Parathyroid adenoma (tissue), 2 donors: Measurements from ENCODE around the gene COMMD1.
"Not testable (repeated sequence)": the region's sequence is repeated elsewhere in the genome, so short reads cannot be mapped to it uniquely, and the experiment has no call there.

Experiments used
- H2AFZ ChIP-seq: fragments of 300-600 bp; sonication (generic); one replicate; pipeline ENCODE4 v1.7.0; 2017; ENCODE audit warnings: antibody characterized with exemption, mild to moderate bottlenecking
- H3K27ac ChIP-seq: fragments of 300-600 bp; sonication (generic); one replicate; pipeline ENCODE4 v1.7.0; 2017
- H3K27me3 ChIP-seq: fragments of 300-600 bp; sonication (generic); one replicate; pipeline ENCODE4 v1.7.0; 2017; ENCODE audit warnings: low read length; ENCODE audit not compliant: control insufficient read depth, insufficient read depth
- H3K36me3 ChIP-seq: fragments of 300-600 bp; sonication (generic); one replicate; pipeline ENCODE4 v1.7.0; 2017; ENCODE audit warnings: low read length; ENCODE audit not compliant: control insufficient read depth, insufficient read depth
- H3K4me1 ChIP-seq: fragments of 300-600 bp; sonication (generic); one replicate; pipeline ENCODE4 v1.7.0; 2017; ENCODE audit warnings: control low read depth
- H3K4me2 ChIP-seq: fragments of 300-600 bp; sonication (generic); one replicate; pipeline ENCODE4 v1.7.0; 2017; ENCODE audit warnings: low read length
- H3K4me3 ChIP-seq: fragments of 300-600 bp; sonication (generic); one replicate; pipeline ENCODE4 v1.7.0; 2017; ENCODE audit warnings: low read depth, low read length
- H3K79me2 ChIP-seq: fragments of 300-600 bp; sonication (generic); one replicate; pipeline ENCODE4 v1.7.0; 2017; ENCODE audit warnings: control low read depth
- H3K9ac ChIP-seq: fragments of 300-600 bp; sonication (generic); one replicate; pipeline ENCODE4 v1.7.0; 2017; ENCODE audit warnings: mild to moderate bottlenecking
- H3K9me3 ChIP-seq: fragments of 300-600 bp; sonication (generic); one replicate; pipeline ENCODE4 v1.7.0; 2017; ENCODE audit warnings: low read length; ENCODE audit not compliant: control insufficient read depth
- TF ChIP-seq, protein P1 (sequence below): fragments of 300-600 bp; sonication (generic); IDR thresholded peaks from one replicate; pipeline ENCODE4 v1.7.0; 2017; ENCODE audit warnings: antibody characterized with exemption, mild to moderate bottlenecking
- donor health status: primary hyperparathyroidism.

Gene COMMD1

DNA sequence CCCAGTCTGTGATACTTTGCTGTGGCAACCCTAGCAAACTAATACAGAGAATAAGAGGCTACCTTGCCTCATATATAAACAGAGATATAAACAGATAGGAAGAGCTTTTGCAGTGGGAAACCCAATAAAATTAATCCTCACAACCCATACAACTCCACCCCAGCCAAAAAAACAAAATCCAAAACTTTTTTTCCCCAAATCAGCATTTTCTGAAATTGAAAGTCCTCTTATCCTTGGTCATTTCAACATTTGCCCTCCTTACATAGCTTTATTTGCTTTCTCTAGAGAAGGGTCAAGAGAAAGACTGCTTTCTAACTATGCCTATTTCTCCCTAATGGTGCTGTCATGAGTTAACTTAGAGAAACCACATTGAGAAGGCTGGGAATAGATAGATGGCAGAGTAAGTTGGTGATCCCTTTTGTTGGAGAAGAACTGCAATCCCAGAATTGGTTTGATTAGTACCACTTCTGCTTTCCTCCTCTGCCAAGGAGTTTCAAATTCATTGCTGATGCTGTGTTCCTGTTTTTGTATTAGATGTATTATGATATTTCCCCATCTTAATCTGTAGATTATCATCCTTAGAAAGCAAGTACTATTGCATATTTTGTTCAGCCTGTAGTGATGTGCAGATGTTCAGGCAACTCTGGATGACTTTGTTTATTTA, 214.0 kb downstream of the COMMD1 start:
- Histone ChIP-seq H3K27me3 (no peaks in the 10 kb centered on the region), H3K27ac (no peak overlapping the region), H3K4me3 (no peak overlapping the region), H2AFZ (no peak overlapping the region), H3K4me1 (no peaks in the 10 kb centered on the region), H3K9ac (no peak overlapping the region), H3K36me3 (no peaks in the 10 kb centered on the region), H3K9me3 (no peaks in the 10 kb centered on the region), H3K4me2 (no peak overlapping the region), H3K79me2 (no peaks in the 10 kb centered on the region)
- TF ChIP-seq, protein P1, sequence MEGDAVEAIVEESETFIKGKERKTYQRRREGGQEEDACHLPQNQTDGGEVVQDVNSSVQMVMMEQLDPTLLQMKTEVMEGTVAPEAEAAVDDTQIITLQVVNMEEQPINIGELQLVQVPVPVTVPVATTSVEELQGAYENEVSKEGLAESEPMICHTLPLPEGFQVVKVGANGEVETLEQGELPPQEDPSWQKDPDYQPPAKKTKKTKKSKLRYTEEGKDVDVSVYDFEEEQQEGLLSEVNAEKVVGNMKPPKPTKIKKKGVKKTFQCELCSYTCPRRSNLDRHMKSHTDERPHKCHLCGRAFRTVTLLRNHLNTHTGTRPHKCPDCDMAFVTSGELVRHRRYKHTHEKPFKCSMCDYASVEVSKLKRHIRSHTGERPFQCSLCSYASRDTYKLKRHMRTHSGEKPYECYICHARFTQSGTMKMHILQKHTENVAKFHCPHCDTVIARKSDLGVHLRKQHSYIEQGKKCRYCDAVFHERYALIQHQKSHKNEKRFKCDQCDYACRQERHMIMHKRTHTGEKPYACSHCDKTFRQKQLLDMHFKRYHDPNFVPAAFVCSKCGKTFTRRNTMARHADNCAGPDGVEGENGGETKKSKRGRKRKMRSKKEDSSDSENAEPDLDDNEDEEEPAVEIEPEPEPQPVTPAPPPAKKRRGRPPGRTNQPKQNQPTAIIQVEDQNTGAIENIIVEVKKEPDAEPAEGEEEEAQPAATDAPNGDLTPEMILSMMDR, result no peak

DNA sequence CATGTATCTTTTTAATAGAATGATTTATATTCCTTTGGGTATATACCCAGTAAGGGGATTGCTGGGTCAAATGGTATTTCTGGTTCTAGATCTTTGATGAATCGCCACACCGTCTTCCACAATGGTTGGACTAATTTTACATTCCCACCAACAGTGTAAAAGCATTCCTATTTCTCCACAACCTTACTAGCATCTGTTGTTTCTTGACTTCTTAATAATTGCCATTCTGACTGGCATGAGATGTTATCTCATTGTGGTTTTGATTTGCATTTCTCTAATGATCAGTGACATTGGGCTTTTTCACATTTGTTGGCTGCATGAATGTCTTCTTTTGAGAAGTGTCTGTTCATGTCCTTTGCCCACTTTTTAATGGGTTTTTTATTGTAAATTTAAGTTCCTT, 220.8 kb downstream of the COMMD1 start:
- not testable (repeated sequence) for H2AFZ ChIP-seq, H3K4me3 ChIP-seq, H3K36me3 ChIP-seq, H3K9ac ChIP-seq, H3K4me1 ChIP-seq, H3K27ac ChIP-seq, H3K4me2 ChIP-seq, H3K9me3 ChIP-seq, H3K27me3 ChIP-seq, H3K79me2 ChIP-seq

DNA sequence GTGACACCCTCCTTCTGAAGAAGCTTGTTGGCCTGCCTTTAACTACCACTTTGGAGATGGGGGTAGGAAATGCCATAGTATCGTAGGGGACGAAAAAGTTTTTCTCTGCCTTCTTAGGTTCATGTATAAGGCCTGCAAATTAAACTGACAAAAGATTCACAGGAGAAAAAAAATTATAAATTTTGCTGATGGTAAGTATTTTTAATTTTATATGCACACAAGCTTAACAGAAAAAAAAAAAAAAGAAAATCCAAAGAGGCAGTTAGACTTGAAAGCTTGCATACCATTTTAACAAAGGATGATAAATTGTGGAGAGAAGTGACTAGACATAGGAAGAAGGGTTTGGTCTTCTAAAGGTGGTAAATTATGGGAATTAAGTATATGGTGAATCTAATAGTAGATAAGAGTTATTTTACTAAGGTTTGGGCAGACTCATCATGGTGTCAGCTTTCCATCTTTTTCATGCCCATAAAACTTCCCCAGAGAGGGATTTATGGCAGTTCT, 227.9 kb downstream of the COMMD1 start:
- H2AFZ ChIP-seq, result no peak overlapping the region
- H3K4me1 ChIP-seq, result no peaks in the 10 kb centered on the region
- H3K4me3 ChIP-seq, result no peak overlapping the region
- H3K27ac ChIP-seq, result no peak overlapping the region
- no peaks in the 10 kb centered on the region for H3K9me3 ChIP-seq
- H3K4me2 ChIP-seq, result no peak overlapping the region
- no peak overlapping the region for H3K9ac ChIP-seq
- TF ChIP-seq, protein P1, result no peak
- H3K27me3 ChIP-seq, result no peaks in the 10 kb centered on the region
- no peaks in the 10 kb centered on the region for H3K36me3 ChIP-seq
- no peaks in the 10 kb centered on the region for H3K79me2 ChIP-seq

DNA sequence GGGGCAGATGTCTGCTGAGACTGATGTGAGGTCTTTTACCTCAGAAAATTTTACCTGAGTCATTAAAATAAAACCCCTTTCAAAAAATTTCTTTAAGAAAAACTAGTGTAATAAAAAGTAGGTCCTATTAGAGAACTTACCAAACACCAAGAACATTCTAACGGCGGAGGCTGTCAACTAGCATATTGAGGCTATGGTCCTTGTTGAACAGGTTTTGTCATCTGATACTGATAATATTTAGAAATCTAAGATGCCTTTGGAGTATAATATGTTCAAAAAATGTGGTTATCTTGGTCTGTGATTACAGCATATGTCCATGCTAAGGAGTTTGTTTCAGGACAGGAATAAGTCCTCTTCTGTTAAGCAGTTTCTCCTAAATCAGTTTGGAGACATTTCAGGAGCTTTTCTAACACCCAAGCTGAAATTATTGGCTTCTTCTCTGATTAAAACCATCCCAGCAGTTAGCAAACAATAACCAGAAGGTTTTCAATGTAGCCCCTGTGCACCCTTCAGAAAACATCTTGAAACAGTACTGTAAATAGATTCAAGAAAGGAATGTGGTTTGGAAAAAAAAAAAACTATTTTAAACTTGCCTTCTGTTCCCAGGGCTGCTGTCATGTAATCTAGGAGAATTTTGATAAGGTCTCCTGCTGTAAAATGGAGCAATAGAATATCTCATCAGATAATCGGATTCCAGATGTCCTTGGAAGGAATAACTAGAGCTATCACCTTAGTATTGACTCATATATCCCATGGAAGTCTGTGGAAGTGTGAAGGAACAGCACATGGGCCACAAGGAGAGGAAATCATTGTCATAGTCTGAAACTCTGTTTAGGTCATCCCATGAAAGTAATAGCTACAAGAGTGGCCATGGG, 231.7 kb downstream of the COMMD1 start:
- no peak overlapping the region for H3K4me3 ChIP-seq
- H3K4me2 ChIP-seq, result no peak overlapping the region
- no peaks in the 10 kb centered on the region for H3K27me3 ChIP-seq
- TF ChIP-seq, protein P1, result no peak
- no peak overlapping the region for H2AFZ ChIP-seq
- no peaks in the 10 kb centered on the region for H3K79me2 ChIP-seq
- no peaks in the 10 kb centered on the region for H3K36me3 ChIP-seq
- no peaks in the 10 kb centered on the region for H3K4me1 ChIP-seq
- H3K9me3 ChIP-seq, result no peaks in the 10 kb centered on the region
- no peak overlapping the region for H3K27ac ChIP-seq
- H3K9ac ChIP-seq, result no peak overlapping the region

DNA sequence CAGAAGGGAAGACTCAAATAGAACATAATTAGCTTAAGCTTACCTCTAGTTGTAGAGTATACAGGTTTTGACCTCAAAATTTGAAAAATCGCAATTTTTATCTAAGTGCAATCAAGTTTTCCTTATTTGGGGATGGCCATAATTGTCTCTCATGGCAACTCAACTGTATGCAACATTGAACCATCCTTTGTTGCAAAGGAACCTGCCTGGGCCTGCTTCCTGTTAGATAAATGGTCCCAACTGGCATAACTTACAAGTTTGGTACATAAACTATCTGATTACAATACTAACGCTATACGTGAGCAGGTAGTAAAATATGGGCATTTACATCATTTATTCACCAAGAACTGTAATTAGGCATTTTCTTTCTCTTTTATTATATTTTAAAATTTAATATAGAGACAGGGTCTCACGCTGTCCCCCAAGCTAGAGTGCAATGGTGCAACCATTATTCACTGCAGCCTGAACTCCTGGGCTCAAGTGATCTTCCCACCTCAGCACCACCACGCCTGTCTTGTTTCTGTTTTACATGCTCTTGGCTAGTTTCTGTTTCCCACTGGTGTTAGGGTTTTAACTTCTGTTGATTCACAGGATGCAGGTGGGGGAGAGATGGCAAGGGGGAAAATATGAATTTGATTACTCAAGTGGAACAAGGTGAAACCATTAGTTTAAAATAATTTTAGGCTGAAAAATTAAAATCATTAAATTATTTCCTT, 235.1 kb downstream of the COMMD1 start:
- H3K9me3 ChIP-seq, result no peaks in the 10 kb centered on the region
- no peaks in the 10 kb centered on the region for H3K4me1 ChIP-seq
- H3K9ac ChIP-seq, result no peak overlapping the region
- H2AFZ ChIP-seq, result no peak overlapping the region
- no peak overlapping the region for H3K4me3 ChIP-seq
- TF ChIP-seq, protein P1, result no peak
- H3K36me3 ChIP-seq, result no peaks in the 10 kb centered on the region
- no peak overlapping the region for H3K27ac ChIP-seq
- no peaks in the 10 kb centered on the region for H3K79me2 ChIP-seq
- no peaks in the 10 kb centered on the region for H3K27me3 ChIP-seq
- no peak overlapping the region for H3K4me2 ChIP-seq
